Measurements from ENCODE around the gene PAGE4.

DNA sequence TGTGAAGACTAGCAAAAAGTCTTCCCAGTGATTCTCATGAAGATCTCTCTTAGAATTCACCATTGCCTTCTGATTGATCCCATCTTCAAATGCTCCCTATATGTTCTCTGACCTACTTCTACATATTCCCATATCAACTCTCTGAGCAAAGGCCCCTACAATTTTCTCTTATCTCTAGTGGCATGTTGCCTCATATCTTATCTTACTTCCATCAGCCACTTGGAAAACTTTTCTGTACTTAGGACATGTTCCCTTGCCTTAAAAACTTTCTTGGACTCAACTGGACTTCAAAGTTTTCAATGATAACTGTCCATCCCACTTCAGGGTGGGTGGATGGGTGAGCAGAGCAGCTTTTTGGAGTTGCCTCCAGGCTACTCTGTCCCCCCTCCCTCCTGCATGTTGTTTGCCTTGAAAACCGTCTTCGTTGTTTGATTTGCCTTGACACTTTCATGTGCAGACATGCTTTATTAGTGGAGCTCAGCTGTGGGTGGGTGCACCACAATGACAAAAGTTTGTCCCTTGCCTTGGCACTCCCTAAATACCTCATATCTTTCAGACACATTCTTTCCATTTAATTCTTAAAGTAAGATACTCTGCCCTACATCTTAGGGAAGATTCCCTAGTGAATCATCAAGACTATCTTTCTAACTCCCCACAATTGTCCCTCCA is 31.9 kb downstream of the PAGE4 start:
- TF ChIP-seq, protein P1, sequence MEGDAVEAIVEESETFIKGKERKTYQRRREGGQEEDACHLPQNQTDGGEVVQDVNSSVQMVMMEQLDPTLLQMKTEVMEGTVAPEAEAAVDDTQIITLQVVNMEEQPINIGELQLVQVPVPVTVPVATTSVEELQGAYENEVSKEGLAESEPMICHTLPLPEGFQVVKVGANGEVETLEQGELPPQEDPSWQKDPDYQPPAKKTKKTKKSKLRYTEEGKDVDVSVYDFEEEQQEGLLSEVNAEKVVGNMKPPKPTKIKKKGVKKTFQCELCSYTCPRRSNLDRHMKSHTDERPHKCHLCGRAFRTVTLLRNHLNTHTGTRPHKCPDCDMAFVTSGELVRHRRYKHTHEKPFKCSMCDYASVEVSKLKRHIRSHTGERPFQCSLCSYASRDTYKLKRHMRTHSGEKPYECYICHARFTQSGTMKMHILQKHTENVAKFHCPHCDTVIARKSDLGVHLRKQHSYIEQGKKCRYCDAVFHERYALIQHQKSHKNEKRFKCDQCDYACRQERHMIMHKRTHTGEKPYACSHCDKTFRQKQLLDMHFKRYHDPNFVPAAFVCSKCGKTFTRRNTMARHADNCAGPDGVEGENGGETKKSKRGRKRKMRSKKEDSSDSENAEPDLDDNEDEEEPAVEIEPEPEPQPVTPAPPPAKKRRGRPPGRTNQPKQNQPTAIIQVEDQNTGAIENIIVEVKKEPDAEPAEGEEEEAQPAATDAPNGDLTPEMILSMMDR (conservative IDR thresholded peaks at IDR 0.05; ENCODE audit: low read depth, low read length), result no peak
- TF ChIP-seq EZH2 (IDR thresholded peaks at IDR 0.05; ENCODE audit: borderline replicate concordance, low read depth, low read length, poor library complexity, severe bottlenecking), result no peak

Data from A673 (cell line).